NCI-H1436 treated with DMSO at 0.1 percent for 48 hours (cell line): ENCODE data around the gene RPP14.

ENCODE experiments used
- DNase-seq: peaks from one replicate; lab custom pipeline; 2025; lab: John Stamatoyannopoulos, UW

The RPP14 gene

DNA sequence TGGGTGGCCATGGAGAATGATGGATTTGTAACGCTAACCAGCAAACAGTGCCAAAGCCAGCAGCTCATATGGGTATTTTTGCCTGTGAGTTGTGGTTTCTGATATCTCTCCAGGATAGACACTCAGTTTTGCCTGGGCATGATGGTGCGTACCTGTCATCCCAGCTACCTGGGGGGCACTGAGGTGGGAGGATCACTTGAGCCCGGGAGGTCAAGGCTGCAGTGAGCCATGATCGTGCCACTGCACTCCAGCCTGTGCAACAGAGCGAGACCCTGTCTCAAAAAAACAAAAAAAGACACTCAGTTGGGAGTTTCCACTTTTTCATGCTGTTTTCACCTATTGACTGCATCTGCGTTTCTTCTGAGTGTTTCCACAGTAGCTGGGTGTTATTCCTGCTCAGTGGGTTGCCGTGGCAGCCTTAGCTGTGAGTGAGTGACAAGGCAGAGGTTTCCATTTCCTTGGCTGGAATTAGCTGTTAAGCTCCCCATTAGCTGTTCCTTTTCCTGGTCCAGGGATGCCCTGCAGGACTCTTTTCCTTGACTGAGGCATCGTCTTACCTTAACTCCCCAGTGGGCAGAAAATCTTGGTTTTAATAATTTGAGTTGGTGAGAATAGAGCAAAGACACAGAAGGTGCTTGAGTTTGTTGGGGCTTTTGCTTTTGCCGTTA, 14.2 kb upstream of the RPP14 start:
- no peak for DNase-seq

DNA sequence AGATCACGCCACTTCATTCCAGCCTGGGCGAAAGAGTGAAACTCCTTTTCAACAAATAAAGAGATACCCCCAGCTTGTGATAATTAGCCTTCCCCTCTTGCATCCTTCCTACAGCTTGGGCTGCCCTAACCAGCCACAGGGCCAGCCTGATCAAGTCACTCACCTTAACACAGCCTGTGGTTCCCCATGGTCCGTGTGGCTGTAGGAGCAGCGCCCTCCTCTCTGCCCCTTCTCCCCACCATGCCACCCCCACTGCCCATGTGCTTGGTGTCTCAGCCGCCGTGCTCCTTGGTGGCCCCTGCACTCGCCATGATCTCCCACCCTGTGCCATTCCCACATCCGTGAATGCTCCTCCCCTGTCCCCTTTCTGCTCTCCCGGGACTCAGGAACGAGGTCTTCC, 13.2 kb upstream of the RPP14 start:
- no peak for DNase-seq

DNA sequence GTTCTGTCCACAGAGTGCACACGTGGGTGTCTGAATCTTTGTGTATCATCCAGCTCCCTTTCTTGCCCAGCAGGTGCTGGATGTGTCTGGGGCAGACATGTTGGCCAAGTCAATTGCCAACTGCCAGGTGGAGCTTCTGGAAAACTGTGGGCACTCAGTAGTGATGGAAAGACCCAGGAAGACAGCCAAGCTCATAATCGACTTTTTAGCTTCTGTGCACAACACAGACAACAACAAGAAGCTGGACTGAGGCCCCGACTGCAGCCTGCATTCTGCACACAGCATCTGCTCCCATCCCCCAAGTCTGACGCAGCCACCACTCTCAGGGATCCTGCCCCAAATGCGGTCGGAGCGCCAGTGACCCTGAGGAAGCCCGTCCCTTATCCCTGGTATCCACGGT, 12.5 kb upstream of the RPP14 start:
- DNase-seq, result no peak

DNA sequence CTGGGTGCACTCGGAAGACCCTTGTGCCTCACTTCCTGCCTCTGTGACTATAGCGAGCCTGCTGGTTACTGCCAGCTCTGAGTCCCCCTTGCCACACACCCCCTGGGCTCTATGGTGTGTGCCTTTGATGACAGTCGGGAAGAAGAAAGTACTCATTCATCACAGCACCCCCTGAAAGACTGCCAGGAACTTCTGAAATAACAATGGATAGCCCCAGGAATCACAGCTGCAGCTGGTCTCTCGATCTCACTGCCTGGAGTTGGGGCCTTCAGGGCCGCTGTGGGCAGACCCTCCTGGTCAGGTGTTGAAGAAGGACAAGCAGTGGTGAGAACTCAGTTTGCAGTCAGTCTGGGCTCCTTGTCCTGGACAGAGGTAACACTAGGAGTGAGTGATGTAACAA, 9.8 kb upstream of the RPP14 start:
- no peak for DNase-seq

DNA sequence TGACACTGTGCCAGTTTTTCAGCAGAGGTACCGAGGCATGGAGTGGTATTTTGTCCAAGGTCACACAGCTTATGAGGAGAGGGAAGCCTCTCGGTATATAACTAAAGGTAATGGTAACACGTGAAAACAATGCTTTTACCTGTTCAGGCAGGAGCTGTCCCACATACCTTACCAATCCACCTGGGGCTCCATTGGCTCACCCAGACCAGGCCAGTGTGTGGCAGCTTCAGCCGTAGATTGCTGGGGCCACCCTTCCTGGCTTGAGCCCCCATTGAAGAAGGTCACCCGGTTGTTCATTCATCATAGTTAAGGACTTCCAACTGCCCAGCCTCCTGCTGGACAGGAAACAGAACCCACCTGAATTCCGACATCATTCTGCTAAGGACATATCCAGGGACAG, 9.2 kb upstream of the RPP14 start:
- no peak for DNase-seq

DNA sequence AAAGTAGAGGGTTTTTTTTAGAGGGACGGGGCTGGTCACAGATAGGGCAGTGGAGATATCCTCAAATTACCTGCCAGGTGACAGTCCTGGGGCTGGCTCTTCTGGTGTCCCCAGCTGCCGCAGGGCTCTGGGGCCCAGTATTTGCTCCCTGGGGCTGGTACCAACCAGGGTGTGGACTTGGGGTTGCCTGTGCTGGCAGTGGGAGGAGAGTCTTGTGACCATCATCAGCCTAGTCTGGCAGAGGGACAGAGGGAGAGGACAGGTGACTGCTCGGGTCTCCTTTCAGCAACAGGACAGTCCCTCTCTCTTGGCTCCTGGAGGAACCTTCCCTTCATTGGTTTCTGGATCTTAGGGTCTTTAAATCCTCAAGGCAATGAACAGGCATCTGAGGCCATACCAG, 7.9 kb upstream of the RPP14 start:
- DNase-seq, result no peak

DNA sequence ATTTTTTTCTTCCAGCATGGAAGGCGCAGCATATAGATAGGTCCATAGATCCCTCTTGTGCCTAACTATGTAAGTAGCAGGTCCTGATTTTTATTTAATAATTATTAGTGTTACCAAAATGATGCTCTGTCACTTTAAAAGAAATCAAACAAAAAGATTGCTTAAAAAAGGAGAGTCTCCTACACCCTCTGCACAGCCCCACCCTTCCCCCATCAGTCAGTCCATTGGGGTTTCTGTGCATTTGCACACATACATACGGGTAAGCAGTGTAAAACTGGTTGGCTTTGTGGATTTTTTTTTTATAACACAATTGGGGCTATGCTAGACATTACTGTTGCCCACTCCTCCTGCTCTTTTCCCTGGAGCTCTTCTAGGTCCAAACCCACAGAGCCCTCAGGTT, 7.0 kb upstream of the RPP14 start:
- DNase-seq, result no peak

DNA sequence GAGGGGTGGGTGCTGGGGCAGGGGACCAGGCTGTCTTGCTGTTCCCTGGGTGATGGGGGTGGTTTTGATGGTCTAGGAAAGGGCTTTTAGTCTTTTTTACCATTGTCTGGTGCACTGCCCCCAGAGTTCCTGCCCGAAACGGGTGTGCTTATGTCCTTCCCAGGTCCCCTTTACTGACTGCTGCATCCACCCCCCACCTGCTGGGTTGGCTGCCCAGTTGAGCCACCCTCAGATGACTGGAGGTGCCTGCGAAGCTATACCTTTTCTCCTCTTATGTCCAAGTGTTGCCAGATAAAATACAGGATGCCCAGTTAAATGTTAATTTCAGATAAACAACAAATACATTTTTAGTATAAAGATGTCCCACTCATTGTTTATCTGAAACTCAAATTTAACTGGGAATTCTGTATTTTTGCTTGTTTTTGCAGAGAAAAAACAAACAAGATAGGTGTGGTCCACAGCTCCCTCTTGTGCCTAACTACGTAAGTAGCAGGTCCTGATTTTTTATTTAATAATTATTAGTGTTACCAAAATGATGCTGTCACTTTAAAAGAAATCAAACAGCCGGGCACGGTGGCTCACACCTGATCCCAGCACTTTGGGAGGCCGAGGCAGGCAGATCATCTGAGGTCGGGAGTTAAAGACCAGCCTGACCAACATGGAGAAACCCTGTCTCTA, 6.1 kb upstream of the RPP14 start:
- DNase-seq, result no peak

DNA sequence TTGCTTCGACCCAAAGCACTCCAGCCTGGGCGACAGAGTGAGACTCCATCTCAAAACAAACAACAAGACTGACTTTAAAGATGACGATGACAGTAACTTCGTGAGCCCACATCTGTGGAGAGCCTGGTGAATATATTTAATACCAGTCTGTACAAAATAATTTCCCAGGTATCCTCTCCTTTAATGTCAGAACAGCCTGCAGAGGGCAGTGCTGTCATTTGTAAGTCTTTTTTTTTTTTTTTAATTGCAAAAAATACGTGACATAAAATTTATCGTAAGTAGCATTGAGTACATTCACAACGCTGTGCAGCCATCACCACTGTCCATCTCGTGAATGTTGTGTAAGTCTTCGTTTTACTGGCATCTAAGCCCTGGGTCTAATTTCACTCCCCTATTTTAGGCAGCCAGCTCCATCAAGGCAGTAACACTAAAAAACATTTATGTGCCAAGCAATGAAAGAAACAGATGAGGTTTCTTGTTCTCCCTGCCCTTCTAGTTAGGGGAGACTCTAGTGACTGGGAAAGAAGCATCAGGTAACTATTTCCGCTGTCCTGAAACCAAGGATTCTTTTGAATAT, 1.7 kb downstream of the RPP14 start:
- no peak for DNase-seq

DNA sequence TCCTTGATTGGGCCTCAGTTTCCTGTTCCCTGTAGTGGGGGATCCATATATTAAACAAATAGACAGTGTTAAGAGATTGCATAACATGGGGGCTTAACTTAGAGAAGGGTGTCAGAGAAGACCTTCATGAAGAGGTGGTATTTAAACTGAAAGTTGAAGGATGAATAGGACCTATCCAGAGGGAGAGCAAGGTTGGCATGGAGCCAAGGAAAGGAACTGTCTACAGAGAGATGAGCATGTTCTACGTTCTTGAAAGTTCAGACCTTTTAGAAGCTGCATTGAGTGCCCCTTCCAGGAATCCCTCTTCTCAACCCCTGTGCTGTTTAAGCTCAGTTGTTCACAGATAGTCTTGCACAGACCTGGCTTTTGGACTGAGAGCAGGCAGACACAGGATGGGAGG, 2.7 kb downstream of the RPP14 start:
- no peak for DNase-seq

DNA sequence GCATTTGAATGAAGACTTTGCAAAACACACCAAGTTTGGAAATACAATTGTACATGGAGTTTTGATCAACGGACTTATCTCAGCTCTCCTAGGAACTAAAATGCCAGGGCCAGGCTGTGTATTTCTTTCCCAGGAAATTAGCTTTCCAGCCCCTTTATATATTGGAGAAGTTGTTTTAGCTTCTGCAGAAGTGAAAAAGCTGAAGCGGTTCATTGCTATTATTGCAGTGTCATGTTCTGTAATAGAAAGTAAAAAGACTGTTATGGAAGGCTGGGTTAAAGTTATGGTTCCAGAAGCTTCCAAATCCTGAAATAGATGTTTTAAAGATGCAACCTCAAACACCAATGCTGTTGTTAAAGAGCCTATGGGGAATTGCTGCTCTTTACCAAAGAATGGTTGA, 11.8 kb downstream of the RPP14 start:
- no peak for DNase-seq

DNA sequence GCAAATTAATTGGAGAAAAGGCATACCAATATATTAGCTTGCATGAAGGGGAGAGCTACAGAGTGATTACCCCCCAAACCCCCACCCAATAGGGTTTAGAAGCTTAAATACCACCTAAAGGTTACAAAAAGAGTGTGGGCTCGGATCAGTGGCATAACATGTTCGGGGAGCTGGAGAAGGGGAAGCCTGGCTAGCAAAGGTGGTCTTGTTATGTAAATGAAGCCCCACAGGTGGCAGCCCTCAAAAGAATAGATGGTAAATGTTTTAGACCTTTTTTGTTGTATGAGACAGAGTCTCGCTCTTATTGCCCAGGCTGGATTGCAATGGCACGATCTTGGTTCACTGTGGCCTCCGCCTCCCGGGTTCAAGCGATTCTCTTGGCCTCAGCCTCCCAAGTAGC, 15.7 kb downstream of the RPP14 start:
- no peak for DNase-seq

DNA sequence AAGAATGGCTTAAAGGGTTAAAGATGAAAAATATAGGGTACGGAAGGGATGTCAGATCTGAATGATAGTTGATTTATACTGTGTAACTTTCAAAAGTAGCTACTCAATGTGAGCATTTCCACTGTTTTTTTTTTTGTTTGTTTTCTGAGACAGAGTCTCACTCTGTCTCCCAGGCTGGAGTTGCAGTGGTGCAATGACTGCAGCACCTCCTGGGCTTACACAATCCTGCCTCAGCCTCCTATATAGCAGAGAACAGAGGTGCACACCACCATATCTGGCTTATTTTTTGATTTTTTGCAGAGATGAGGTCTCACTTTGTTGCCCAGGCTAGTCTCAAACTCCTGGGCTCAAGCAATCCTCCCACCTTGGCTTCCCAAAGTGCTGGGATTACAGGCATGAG, 16.7 kb downstream of the RPP14 start:
- no peak for DNase-seq

DNA sequence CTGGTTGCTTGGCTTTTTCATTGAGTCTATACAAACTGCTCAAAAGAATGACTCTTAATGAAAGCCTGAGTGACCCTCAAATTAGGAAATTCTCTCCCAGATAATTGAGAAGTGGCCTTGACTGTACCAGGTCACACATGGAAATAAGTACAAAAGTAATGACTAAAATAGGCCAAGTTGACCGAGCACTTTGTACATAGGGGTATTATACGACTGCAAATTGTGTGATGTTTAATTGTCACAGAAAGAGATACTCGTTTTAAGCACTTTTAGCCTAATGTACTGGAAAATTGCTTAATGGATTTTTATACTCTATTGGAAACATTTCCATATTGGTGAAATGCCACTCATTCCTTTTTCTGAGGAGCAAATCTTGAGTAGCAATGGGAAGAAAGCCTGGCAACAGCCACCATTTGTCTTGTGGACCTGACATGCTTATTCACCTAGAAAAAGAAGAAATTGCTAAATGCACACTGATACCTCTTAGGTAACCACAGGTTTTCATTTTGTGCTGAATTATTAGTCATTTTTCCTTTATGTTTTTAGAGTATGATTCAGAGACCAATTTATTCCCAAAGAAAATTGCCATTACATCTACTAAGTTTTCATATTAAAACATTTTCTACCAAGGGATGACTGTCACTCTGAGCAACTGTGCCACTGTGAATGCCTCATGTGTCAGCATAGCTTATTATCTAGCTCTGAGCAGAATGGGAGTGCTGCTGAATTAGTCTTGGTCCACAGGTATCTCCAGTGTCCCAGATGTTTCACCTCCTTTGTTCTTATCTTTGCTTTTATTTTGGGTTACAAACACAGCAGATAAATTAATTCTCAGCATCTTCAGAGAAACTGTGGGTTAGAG, 17.7 kb downstream of the RPP14 start:
- no peak for DNase-seq

DNA sequence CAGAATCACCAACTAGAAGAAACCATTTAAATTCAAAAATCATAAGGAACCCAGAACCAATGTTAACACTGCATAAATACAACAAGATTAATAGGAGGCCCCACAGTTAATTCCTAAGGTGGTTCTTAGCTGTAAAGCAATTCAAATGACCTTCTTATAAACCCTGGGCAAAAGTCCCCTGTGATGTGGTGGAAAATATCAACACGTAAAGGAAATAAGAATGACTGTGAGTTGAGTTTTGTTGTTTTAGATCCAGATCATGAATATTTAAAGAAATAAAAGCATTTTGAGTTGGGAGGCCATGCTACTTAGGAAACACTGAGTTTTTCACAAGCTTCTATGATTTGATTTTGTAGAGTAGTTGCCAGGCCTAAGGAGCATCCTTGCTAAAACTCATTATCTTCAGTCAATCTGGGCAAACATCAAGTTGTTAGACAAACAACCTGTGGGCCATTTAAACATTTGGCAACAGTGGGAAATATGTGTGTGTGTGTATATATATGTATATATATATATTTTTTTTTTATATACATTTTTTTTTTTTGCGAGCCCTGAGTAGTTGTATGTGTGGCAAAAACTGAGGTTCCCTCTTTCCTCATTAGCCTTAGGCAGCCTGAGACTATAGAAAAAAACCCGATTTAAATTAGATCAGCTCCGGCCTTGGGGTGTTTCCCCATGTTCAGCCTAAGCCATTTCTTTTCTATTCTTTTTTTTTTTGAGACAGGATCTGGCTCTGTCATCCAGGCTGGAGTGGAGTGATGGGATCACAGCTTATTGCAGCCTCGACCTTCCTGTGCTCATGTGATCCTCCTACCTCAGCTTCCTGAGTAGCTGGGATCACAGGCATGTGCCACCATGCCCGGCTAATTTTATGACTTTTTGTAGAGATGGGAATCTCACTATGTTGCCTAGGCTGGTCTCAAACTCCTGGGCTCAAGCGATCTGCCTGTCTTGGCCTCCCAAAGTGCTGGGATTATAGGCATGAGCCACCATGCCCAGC, 18.6 kb downstream of the RPP14 start:
- DNase-seq, result no peak

DNA sequence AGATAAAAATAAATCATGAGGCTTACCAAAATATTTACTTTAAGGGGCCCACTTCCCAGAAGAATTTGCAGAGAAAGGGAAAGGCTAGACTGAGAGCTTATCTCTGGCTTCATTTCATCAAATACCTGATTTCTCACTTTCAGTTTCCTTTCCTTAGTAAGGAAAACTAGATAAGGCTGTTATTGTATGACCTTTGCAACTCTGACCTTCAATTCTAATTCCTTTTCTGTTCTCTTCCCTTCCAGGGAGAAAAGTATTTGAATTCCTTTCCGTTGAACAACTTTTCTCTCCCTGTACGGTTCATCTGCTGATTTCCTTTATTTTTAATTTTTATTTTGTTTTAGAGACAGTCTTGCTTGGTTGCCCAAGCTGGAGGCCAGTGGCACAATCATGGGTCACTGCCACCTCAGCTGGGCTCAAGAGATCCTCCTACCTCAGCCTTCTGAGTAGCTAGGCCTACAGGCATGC, 19.5 kb downstream of the RPP14 start:
- DNase-seq, result no peak

DNA sequence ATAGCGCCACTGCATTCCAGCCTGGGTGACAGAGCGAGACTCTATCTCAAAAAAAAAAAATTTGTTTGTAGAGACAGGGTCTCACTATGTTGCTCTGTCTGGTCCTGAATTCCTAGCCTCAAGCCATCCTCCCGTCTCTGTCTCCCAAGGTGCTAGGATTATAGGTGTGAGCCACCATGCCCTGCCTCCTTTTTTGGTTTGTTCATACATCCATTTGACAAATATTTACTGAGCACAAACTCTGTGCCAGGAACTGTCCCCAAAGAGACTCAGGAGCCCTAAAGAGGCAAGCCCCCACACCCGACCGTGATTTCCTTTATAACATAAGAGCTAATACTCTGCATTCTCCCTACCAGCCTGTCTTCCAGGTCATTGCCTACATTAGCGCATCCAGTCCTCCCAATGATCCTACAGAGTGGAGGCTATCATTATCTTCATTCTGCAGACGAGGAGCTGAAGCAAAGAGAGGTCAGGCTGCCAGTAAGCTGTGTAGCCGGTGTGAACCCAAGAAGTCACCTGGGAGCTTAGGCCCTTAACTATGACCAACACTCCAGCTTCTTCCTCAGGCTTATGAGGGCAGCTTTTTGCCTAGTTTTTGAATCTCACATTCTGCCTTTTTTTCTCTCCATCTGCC, 20.3 kb downstream of the RPP14 start:
- DNase-seq, result no peak

DNA sequence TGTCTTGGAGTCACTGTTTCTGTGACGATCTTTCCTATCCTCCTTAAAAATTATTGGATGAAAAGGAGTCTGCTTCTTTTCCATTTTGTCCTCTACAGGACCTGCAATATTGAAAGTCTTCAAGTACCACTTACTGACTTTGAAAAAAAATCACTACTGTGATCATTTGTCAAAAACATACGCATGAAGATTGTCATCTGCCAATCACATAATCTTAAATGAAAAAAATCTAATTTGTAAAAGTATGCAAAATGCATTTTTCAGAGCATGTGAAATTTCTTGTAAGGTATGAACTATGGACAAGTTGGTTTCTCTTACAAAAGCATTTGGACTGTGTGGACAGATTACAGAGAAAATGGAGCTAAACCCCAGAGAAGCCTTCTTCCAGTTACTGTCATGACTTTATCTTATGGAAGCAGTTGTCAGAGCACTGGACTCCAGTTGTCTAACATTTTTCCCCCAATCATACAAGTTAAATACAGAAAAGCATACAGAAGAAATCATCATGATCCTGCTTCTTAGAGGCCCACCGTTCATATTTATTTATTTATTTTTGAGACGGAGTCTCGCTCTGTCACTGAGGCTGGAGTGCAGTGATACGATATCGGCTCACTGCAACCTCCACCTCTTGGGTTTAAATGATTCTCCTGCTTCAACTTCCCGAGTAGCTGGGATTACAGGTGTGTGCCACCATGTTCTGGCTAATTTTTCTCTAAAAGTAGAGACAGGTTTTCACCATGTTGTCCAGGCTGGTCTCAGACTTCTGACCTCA, 23.3 kb downstream of the RPP14 start:
- DNase-seq, result no peak

DNA sequence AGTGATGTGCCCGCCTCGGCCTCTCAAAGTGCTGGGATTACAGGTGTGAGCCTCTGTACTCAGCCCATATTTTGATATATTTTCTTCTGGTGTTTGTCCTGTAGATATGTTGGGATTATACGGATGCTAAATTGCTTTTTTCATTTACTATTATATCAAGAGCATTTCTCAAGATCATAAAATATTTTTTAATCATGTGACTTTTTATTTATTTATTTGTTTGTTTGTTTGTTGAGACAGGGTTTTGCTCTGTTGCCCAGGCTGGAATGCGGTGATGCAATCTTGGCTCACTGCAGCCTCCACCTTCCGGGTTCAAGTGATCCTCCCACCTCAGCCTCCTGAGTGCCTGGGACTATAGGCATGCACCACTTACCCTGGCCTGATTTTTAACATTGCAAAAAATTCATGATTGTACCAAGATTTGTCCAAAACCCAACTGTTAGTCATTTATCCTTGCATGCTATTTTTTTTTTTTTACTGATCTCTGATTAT, 23.9 kb downstream of the RPP14 start:
- no peak for DNase-seq

DNA sequence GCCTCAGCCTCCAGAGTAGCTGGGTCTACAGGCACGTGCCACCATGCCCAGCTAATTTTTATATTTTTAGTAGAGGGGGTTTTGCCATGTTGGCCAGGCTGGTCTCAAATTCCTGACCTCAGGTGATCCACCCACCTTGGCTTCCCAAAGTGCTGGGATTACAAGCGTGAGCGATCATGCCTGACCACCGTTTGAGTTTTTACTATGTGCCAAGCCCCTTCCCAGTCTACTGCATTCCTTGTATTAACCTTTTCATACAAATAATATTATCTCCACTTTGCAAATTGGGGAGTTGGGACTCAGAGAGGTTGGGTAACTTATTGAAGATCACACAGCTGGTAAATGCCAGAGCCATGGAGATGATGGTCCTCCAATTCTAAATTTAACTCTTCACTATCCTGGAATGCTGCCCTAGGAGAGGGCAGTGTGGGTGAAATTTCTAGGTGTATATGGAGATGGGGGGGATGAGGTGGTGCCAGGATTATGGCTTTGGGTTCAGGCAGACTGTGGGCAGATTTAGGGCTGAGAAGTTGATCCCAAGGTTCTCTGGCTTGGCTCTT, 25.6 kb downstream of the RPP14 start:
- DNase-seq, result no peak
